Mucosa of gallbladder (tissue), 1 donor: Measurements from ENCODE around the gene SCRT2. TPM values are rescaled to one million over a fixed set of nuclear protein-coding genes. Genes with fewer than 3 reads are reported as not detected.

ENCODE experiments used
- DNase-seq: peaks from one replicate; pipeline ENCODE4 v3.0.0-alpha.2; 2020; ENCODE audit warnings: low spot score
- total RNA-seq: library from RNA; stranded (reverse); gene quantifications from one replicate; pipeline ENCODE4 v1.2.1, GENCODE V29; 2021
- donor health status: DM: no; HTN: no; CAD: no.

SCRT2 gene
- total RNA-seq, 1 donor from 2014 or later: not detected

DNA sequence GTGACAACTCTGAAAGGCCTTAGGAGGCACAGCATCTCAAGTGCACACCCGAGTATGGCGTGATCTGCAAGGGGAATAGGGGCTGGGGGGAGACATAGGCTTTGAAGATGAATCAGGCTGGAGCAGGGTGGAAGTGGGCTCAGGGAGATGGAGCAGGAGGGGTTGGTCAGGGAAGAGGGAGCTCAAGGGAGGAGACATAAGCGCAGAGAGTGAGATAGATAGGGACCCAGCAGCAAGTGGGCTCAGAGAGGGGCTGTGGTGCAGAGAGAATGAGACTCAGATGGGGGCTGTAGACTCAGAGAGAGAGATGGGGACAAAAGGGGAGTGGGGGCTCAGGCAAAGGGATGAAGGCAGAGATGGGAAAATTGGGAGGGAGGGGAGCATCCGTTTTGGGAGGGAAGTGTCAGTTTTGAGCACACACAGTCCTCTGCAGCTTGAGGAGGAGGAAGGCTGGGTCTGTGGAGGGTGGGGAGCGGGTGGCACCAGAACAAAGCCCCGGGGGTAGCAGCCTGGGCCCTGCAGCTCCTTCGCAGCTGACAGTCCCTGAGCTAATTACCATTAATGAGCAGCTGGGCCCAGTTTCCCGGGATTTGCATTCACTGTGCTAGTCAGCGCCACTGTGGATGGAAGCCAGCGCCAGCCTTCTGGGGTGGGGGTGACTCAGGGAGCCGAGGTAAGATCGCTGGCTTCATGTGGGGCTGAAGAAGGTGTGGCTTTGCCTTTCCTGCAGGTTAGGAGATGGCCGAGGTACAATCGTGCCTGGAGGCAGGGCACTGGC, 41.3 kb downstream of the SCRT2 start:
- DNase-seq: no peak

GRCh38 chr20:631101-631500, 44.5 kb downstream of the SCRT2 start:
- no peak for DNase-seq

DNA sequence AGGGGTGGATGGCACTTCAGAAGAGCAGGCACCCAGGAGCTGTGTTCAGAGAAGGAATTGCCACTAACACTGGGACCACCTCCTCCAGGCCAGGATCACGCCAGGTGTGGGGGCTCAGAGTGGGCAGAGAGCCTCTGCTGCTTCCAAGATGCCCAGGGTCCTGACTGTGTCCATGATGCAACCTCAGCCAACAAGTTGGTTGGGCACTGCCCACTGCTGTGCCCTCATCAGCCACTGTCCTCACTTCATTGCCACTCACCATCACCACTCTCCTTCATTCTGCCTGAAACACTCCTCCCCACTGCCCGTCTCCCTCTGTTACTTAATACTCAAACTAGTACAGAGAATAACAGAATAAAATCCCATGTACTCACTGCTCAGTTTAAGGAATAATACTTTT, 49.0 kb downstream of the SCRT2 start:
- no peak for DNase-seq

DNA sequence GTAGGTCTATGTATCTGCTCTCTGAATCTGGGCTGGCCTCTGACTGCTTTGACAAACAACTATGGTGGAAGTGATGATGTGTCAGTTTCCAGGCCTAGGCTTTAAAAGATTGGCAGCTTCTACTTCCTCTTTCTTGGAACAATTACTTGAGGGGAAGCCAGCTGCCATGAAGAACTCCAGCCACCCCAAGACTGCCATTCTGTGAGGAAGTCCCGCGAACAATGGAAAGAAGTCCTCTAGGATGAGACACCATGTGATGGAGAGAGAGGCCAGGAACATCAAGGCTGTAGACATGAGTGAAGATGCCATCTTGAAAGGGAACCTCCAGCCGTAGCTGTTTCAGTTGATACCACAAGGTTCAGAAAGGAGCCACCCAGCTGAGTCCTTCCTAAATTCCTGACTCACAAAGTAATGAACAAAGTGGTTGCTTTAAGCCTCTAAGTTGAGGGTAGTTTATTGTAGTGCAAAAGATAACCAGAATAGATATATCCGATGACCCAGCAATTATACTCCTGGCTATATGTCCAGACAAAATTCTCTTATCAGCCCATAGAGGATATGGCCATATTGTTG, 50.2 kb downstream of the SCRT2 start:
- DNase-seq: no peak

DNA sequence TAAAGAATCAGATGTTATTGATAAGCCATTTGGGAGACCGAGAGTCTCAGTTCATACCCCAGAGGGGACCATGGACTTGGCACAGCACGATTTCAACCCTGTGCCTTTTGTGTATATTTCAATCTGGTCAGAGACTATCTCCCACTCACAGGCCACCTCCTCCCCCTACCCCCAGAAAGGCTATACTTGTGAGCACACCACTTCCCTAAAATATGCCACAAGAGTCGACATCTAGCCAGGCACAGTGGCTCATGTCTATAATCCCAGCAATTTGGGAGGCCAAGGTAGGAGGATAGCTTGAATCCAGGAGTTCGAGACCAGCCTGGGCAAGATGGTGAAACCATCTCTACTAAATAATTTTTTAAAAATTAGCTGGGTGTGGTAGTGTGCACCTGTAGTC, 51.9 kb downstream of the SCRT2 start:
- DNase-seq: no peak

DNA sequence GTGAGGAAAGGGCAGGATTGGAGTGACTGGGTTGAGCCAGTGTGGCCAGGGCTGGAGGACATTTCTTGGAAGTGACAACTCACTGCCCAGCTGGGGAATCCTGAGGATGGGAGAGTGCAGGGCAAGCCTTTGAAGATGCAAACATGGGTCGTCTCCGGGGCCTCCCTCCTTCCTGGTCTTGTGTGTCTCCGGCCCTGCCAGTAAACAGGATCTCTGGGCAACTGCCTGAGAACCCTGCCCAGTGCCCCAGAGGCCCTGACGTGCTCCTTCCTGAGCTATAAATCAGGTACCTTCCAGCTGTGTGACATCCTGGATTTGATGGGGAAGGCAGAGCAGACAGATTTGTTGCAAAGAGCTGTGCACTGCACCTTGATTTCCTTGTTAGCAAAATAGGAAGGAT, 52.6 kb downstream of the SCRT2 start:
- DNase-seq: no peak

- DNase-seq: no peak
These were observed 53.4 kb downstream of the SCRT2 start for GRCh38 chr20:622161-622560.

DNA sequence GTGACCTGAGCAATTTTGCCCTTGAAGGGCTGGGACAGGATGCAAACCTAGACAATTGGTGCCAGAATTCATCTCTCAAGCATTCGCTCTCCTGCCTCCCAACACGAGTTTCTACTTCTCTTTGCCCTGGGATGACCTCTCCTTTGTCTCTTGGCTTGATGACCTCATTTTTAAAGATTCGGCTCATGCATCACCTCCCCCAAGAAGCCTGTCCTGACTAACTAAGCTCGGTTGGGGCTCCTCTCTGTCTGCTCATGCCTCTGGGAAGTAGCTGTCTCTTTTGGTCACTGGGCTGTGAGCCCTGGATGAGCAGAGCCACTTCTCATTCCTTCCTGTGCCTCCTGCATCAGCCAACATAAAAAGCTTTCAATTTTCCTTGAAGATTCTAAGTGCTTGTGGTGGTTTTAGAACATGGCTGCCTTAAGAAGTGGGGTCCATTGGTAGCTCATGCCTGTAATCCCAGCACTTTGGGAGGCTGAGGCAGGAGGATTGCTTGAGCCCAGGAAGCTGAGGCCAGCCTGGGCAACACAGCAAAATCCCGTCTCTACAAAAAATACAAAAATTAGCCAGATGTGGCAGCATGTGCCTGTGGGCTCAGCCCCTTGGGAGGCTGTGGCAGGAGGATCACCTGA, 54.4 kb downstream of the SCRT2 start:
- no peak for DNase-seq

DNA sequence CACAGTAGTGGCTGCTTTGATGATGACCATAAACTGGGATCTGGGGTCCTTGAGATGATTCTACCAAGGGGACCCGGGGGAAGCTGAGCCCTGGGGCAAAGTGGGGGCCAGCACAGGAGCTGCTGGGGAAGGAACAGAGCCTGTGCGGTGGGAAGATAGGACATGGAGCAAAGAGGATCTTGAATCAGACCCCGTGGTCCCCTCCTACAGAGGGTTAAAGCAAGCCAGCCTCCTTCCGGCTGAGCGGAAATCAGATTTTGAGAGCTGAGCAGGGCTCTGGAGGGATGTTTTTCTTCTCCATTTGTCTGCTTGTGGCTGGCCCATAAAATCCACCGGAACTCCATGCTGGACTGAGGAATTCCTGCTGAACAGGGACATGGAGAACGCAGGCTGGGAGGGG, 55.4 kb downstream of the SCRT2 start:
- no peak for DNase-seq

GRCh38 chr20:618980-619379, 56.6 kb downstream of the SCRT2 start:
- no peak for DNase-seq

- no peak for DNase-seq
These were observed 57.5 kb downstream of the SCRT2 start for GRCh38 chr20:617934-618690.

GRCh38 chr20:615514-615913, 60.1 kb downstream of the SCRT2 start:
- DNase-seq: no peak

DNA sequence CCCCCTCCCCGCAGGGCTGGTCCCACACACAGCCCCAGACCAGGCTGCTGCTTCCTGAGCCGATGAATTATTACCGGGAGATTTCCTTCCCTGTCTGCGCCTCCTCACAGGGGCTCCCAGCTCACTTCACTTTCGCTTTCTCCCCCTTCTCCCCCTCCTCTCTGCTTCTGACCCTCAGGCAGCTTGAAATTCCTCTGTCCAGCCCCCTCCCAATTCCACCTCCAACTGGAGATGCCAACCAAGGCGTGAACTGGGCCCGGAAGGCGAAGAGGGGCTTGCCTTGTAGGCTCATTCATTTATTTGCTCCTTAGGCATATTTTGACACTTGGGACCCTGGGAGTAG, 63.8 kb downstream of the SCRT2 start:
- DNase-seq: no peak

Other genes starting within 250 kb of the SCRT2 start
- gene TBC1D20, start 213.3 kb downstream of the SCRT2 start, total RNA-seq: 36.9 TPM
- gene CSNK2A1, start 132.0 kb downstream of the SCRT2 start, total RNA-seq: 91.6 TPM
- 0.37 TPM for gene TCF15, start 65.5 kb downstream of the SCRT2 start, total RNA-seq
- 18.5 TPM for gene SRXN1, start 22.6 kb downstream of the SCRT2 start, total RNA-seq
- 7.5 TPM for gene SLC52A3, start 92.7 kb upstream of the SCRT2 start, total RNA-seq
- 16.1 TPM for gene FAM110A, start 157.9 kb upstream of the SCRT2 start, total RNA-seq
- 0.20 TPM for gene ANGPT4, start 240.5 kb upstream of the SCRT2 start, total RNA-seq